Epithelial cell of proximal tubule (primary cell): ENCODE measurements around the gene EZH1. TPM values are rescaled to one million over a fixed set of nuclear protein-coding genes. Genes with fewer than 3 reads are reported as not detected.

ENCODE experiments used
- DNase-seq: peaks from one replicate; pipeline ENCODE4 v3.0.0-alpha.2; 2011; ENCODE audit warnings: low read depth
- H3K4me3 ChIP-seq: 2 replicates; pipeline ENCODE4 v1.5.1; 2011; ENCODE audit warnings: low read depth, mild to moderate bottlenecking, low read length
- CTCF ChIP-seq: conservative IDR thresholded peaks from 2 replicates; pipeline ENCODE4 v1.5.1; 2012; ENCODE audit warnings: low read depth, mild to moderate bottlenecking, low read length
- total RNA-seq: library from RNA; depleted of rRNA; stranded (reverse); fragments of >200 nt; gene quantifications from 2 replicates; pipeline ENCODE4 v1.2.3, GENCODE V29; 2015

EZH1 gene
- total RNA-seq, 1 donor from 2014 or later = 14.4 TPM

GRCh38 chr17:42673885-42674754 lies 70.7 kb downstream of the EZH1 start:
- no peak for DNase-seq
- peak overlapping the region; percentile 96 for H3K4me3 ChIP-seq
- TF ChIP-seq CTCF = peak; percentile 48

- no peak overlapping the region for H3K4me3 ChIP-seq
Observed at GRCh38 chr17:42673266-42673884, 71.5 kb downstream of the EZH1 start.

GRCh38 chr17:42672038-42672437 lies 72.8 kb downstream of the EZH1 start:
- DNase-seq = no peak
- H3K4me3 ChIP-seq = no peak overlapping the region
- TF ChIP-seq CTCF = no peak

More at GRCh38 chr17:42673266-42673884, 71.5 kb downstream of the EZH1 start:
- TF ChIP-seq CTCF = no peak
- DNase-seq = no peak

GRCh38 chr17:42670789-42671657 lies 73.8 kb downstream of the EZH1 start:
- no peak for DNase-seq
- no peak overlapping the region for H3K4me3 ChIP-seq
- no peak for TF ChIP-seq CTCF

- DNase-seq = no peak
- no peak overlapping the region for H3K4me3 ChIP-seq
- no peak for TF ChIP-seq CTCF
Observed at GRCh38 chr17:42669977-42670788, 74.7 kb downstream of the EZH1 start.

- no peak for DNase-seq
- H3K4me3 ChIP-seq = no peak overlapping the region
- TF ChIP-seq CTCF = no peak
Observed at GRCh38 chr17:42669705-42669976, 75.2 kb downstream of the EZH1 start.
